HG02840 (cell line): ENCODE measurements around the gene PLCB3.

Experiments used
- ATAC-seq: cut with Tn5 transposase; IDR thresholded peaks from one replicate; pipeline ENCODE4 v1.9.1; 2021; ENCODE audit warnings: mild to moderate bottlenecking, moderate library complexity, moderate number of reproducible peaks; ENCODE audit not compliant: unreplicated experiment, low FRiP score

PLCB3 gene

GRCh38 chr11:64284048-64284961 lies 33.0 kb downstream of the PLCB3 start, which contains the start of gene BAD:
BAD (minus strand) TSS chr11:64284665; CDS start chr11:64284368, 297 bp downstream.
- ATAC-seq = peak; percentile 46

DNA sequence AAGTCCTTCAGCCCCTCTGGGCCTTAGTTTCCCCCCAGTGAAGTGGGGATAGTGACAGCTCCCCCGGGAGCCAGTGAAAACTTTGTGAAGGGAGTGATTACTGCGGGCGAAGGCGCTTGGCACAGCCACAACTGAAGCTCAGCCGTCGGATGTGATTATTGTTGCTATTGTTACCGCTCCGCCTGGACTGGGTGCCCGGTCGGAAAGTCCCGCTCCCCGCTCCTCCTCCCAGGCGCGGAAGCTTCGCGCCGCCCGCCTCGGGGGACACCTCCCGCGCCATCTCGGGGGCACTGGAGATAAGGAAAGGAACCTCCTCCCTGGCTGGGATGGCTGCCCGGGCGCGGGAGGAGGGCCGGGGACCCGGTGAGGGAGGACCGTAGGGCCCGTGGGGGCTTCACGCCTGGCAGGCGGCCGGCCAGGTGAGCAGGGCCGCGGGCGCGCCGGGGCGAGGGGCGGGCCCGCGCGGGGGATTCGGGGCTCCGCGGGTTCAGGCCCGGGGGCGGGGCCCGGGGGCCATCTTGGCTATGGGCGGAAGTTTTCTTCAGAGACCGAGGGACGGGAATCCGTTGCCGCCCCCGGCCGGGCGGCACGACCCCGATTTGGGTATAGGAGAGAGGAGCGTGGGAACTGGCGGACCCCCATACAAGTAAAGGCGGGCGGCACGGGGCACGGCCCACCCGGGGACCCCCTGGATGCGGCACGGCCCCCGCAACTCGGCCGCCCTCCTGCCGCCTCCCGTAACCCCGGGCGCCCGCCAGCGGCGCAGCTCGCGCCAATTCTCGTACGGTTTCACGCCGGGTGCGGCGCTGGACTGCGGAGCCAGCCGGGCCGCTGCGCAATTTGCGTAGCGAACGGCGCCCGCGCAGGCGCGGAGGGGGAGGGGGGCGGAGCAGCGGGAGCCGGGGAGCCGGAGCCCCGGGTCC lies 33.9 kb downstream of the PLCB3 start, which contains the start of gene GPR137:
GPR137 (plus strand) TSS at position 887 of the 923 bp plus-strand sequence. CDS start 677 bp downstream, outside the sequence.
- peak; percentile 66 for ATAC-seq

DNA sequence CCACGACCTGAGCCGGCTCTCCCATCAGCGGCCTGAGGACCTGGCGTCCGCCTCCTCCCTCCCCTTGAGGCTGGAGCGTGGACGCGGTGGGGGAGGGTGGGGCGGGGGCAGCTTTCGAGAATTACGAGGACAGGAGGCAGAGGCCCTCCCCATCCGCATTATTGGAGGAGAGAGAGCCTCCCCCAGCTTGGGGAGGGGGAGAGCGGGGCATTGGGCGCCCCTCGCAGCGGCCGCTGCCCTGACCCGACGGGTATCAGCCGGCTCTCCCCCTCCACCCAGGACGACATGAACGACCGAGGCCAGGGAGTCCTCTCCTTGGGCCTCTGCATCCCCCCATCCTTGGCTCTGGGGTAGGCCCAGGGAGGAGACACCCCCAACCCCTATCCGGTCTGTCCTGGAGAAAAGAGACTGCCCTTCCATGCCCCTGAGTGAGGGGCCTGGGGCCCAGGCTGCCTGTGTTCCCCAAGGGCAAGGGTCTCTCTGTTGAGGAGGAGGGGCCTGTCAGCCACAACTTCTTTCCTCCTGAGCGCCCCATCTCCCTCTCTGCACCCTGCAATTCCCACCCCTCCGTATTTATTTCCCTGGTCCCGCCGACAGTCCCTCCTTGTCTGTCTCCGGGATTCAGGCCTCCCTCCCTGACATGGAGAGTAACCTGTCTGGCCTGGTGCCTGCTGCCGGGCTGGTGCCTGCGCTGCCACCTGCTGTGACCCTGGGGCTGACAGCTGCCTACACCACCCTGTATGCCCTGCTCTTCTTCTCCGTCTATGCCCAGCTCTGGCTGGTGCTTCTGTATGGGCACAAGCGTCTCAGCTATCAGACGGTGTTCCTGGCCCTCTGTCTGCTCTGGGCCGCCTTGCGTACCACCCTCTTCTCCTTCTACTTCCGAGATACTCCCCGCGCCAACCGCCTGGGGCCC lies 34.8 kb downstream of the PLCB3 start:
- no peak for ATAC-seq

DNA sequence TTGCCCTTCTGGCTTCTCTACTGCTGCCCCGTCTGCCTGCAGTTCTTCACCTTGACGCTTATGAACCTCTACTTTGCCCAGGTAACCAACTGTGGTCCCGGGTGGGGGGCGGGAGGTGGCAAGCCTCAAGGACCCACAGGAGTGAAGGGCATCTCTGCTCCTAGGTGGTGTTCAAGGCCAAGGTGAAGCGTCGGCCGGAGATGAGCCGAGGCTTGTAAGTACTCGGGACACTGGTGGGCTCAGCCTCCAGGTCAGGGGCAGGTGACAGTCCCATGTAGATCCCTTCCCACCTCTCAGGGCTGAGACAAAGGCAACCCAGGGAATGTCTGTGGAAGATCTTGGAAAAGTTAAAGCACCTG lies 35.5 kb downstream of the PLCB3 start:
- no peak for ATAC-seq

- ATAC-seq = no peak
Measured at GRCh38 chr11:64287676-64288352, 36.5 kb downstream of the PLCB3 start.

- no peak for ATAC-seq
Measured at GRCh38 chr11:64288353-64288750, 37.0 kb downstream of the PLCB3 start.

- ATAC-seq = no peak
Measured at GRCh38 chr11:64289002-64289564, 37.8 kb downstream of the PLCB3 start.

DNA sequence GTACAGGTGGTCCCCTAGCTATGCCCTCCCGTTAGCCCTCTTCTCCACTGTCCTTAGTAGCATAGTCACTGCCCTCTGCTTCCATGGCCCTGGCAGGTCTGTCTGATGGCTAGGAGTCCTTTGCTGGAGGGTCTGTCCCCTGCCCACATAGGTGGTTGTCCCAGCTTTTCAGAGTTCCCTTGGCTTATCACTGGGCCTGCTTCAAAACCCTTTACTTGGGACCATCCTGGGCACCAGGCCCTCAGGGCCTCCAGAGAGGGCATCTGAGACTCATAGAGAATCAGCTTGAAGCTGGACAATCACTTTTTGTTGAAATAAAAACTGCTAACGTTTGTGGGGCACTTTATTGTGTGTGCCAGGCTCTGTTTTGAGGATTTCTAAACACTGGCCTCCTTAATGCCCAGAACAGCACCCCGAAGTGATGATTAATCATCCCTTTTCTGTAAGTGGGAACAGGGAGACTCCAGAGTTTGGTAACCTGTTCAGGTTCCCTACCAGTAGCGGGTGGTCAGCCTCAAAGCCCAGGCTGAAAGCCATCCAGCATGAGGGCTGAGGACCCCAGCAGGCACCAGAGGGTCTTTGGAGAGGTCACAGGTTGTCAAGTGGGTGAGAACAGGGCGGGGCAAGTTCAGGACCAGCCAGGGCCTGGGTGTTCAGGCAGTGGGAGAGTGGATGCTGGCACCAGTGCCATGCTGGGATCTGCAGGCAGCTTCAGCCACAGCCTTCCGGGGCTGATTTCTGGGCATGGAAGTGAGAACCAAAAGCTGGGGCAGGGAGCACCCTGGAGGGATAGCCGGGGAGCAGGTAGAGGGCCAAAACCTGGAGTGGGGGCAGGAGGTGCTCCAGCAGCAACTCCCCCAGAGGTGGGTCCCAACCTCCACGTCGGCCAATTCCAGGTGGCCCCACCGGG lies 39.3 kb downstream of the PLCB3 start:
- ATAC-seq = no peak

- no peak for ATAC-seq
Measured at GRCh38 chr11:64291262-64291751, 40.0 kb downstream of the PLCB3 start, which contains the start of gene KCNK4. KCNK4 (plus strand) TSS chr11:64291302; CDS start chr11:64293019, 1,717 bp downstream.

- ATAC-seq = no peak
Measured at GRCh38 chr11:64291752-64292459, 40.6 kb downstream of the PLCB3 start.

- ATAC-seq = no peak
Measured at GRCh38 chr11:64292460-64293254, 41.3 kb downstream of the PLCB3 start.

DNA sequence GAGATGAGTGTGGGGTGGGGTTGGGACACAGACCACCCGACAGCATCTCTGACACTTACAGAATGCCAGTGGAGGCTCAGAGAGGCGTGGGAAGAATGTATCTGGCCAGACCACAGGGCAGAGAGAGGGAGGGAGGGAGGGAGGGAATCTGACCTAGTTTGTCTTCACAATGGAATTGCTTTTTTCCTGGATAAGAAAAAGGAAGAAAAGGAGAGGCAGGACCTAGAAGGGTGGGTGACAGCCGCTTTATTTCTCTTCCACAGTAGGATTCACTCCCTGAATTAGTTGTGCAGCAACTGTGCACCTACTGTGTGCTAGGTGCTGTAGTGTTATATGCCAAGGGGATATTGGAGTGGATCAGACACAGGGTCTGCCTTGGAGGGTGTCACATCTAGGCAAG lies 43.4 kb downstream of the PLCB3 start:
- no peak for ATAC-seq

- no peak for ATAC-seq
Measured at GRCh38 chr11:64295760-64296159, 44.4 kb downstream of the PLCB3 start.

DNA sequence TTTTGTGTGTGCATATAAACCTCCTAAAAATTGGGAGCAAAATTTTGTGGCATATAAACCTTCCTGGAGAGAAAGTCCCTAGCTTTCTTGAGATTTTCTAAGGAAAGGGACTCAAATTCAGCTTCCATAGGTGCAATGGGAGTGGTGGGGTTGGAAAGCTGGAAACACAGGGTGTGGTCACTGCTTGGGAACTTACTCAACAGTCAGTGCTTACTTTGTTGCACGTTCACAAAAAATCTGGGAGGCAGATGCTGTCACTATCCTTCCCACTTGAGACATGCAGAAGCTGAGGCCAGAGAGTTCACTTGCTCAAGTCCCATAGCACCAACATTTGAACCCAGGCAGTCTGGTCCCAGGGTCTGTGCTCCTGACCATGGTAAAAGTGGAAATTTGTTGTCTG lies 44.9 kb downstream of the PLCB3 start:
- ATAC-seq = no peak

GRCh38 chr11:64296830-64297698 lies 45.7 kb downstream of the PLCB3 start:
- ATAC-seq = no peak
